Ramos (cell line): ENCODE results near the gene MACF1.
"Not testable (repeated sequence)": the region's sequence is repeated elsewhere in the genome, so short reads cannot be mapped to it uniquely, and the experiment has no call there.

Experiments
- in situ Hi-C: fragments of 300-500 bp; cut with MboI; formaldehyde crosslinking; loops from one replicate; pipeline ENCODE4 v1.14.3; 2022; ENCODE audit warnings: low sequenced_read_pairs; ENCODE audit not compliant: unreplicated experiment

The MACF1 gene

DNA sequence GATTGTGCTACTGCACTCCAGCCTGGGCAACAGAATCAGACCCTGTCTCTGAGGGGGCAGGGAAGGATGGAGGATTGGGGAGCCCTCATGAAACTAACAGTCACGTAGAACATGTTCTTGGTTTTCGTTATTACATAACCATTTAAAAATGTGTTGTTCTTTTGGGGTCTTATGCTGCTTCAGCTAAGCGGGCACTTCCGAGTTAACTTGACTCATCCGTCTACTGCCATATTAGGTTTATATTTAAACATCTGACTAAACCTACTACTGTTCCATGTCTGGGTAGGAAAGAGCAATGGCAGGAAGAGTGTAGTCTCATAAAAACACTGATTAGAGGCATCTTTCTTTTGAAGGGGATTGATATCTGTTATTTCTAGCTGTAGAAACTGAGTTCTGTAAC lies 227.4 kb downstream of the MACF1 start:
- in situ Hi-C loops: no loop called here

DNA sequence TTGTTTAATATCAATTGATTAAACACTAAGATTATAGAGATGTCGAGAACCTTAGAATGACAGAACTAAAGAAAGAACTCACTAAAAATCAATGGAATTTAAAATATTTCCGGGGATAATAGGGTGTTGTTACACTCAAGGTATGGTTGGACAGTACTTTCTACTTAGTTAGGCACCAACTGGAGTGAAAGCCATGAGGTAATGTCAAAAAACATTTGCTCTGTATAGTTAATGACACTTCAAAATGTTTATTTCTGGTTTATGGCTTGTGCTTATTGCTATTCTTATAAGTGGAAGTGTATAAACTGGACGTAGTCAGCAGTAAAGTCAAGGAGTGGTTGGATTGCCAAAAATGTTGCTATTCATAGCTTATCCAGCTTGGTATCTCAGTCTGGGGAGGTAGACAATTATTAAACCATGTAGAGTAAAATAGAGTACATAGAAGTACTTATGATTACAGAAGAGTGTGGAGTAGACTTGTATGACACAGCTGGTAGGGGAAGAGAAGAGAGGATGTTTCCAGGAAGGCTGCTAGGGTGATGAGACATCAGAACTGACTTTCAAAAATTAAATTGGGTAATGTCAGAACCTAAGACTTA lies 230.4 kb downstream of the MACF1 start:
- in situ Hi-C loops: no loop called here

DNA sequence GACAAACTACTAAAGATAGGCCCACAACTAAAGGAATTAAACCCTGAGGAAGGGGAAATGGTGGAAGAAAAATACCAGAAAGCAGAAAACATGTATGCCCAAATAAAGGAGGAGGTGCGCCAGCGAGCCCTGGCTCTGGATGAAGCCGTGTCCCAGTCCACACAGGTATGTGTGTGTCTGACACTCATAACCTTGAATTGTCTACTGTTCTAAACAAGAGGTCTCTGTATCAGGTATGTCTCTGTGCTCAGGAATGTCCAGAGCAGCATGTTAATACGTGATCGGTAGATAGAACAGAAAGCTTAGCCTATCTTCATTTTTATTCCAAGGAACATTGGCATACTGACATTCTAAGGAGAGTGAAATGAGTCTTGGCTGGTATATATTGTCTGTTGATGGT lies 231.1 kb downstream of the MACF1 start:
- in situ Hi-C loops: no loop called here

DNA sequence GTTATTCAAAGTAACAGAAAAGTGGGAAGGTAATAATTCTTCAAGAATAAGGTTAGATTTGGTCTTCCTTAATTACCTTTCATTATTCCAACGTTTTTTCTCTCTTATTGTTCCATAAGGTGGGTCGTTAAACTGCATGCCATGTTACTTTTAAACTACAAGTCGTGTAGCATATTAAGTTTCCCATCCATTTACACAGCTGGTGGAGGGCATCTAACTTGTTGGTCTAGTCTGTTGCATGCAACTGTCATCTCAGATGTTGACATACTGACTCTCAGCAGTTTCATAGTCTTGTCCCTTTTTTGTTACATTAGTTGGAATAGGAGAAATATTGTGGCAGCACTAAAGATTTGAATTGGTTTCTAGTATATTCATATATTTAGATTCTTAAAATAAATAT lies 232.3 kb downstream of the MACF1 start:
- in situ Hi-C loops: no loop called here

DNA sequence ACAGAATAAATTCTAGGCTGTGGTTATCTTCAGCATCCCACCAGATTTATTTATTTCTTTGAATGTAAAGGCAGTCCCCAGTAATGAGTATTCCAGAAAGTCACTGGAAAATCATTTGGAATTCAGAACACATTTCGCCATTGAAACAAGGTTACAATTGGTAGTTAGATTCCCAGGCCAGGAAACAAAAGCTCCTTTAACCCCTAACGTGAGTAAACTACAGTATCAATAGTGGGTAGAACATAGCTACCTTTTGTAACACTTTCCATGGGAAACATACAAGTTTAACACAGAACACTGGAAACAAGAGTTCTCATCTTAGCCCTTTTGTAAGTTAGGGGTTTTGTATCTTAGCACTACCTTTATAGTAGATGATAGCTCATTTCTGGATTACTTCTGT lies 233.5 kb downstream of the MACF1 start:
- in situ Hi-C loops: no loop called here

GRCh38 chr1:39440856-39441255 lies 236.4 kb downstream of the MACF1 start:
- in situ Hi-C loops: no loop called here

GRCh38 chr1:39441797-39442196 lies 237.3 kb downstream of the MACF1 start:
- in situ Hi-C loops: no loop called here

GRCh38 chr1:39445573-39445972 lies 241.1 kb downstream of the MACF1 start:
- in situ Hi-C loops: no loop called here

DNA sequence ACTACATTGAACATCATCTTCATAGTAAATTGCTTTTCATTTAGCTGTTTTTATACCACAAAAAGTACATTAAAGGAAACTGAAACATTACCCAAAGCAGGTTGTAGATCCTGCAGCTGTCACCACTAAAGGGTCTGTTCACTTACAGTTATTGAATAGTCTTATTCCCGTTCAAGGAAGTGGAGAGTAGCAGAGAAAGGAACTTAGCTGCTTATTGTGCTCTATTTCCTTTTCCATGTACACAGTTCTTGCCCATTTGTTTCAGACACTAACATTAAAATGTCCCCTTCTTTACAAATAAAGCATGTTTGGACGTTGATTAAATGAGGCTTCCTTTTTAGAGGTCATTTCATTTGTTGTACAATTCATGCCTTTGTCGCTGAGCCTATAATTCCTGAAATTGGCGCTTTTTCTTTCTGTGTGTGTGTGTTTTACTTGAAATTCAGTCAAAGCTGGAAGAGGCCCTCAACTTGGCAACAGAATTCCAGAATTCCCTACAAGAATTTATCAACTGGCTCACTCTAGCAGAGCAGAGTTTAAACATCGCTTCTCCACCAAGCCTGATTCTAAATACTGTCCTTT lies 242.6 kb downstream of the MACF1 start:
- in situ Hi-C loops: no loop called here

DNA sequence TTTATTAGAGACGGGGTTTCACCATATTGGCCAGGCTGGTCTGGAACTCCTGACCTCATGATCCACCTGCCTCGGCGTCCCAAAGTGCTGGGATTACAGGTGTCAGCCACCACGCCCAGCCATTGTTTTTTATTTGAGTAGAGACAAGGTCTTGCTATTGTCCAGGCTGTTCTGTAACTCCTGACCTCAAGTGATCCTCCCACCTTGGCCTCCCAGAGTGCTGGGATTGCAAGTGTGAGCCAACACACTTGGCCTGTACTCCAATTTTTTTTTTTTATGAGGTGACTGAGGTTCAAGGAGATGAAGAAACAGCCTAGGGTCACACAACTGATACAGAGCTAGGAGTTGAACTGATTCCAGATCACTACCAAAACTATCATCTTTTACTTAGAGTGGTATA lies 245.5 kb downstream of the MACF1 start:
- in situ Hi-C loops: not testable (repeated sequence)

DNA sequence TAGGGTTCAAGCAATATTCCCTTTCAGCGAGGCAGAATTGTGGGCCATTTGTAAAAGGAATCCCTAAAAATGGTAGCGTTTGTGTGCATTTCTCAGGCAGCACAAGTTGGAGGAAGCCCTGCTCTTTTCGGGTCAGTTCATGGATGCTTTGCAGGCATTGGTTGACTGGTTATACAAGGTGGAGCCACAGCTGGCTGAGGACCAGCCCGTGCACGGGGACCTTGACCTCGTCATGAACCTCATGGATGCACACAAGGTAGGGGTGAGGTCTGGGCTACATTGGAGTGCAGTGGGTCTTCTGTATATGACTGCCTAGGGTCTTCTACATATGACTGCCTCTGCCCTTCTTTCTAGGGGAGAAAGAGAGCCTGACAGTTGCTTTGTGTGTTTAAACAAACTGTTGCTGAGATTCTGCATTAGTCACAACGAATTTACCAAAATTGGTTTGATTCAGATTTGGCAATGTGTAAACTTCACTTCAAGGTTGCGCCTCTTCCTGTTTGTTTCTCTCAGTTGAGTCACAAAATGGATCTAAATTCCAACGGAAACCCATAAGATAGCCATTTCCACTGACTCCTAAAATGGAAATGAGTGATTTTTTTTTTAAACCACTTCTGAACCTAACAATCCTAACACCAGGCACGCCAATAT lies 246.6 kb downstream of the MACF1 start:
- in situ Hi-C loops: no loop called here

GRCh38 chr1:39452081-39452480 lies 247.6 kb downstream of the MACF1 start:
- in situ Hi-C loops: no loop called here

DNA sequence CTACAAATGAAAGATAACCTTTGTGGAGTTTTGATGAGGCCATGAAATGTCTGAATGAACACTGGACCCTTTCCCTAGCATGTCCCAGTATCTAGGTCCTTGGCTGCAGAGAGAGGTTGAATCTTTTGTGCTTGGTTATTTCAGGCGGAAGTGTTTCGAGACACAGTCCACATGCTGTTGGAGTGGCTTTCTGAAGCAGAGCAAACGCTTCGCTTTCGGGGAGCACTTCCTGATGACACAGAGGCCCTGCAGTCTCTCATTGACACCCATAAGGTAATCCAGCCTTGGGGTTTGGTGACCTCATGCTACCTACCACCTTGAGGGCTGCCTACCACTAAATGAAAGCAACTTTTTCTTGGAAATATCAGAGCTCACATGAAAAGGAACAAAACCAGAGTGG lies 248.0 kb downstream of the MACF1 start:
- in situ Hi-C loops: no loop called here

DNA sequence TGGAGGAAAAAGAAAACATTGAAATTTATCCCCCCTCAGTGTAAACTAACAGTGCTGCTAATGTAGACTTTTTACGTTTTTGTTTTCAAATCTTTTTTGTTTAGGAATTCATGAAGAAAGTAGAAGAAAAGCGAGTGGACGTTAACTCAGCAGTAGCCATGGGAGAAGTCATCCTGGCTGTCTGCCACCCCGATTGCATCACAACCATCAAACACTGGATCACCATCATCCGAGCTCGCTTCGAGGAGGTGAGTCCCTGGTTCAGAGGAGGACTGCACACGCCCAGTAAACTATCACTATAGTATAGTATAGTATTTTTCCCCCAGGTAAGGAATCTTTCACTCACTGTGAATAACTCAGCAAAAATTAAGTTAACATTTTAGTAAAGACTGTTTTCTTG lies 249.1 kb downstream of the MACF1 start:
- in situ Hi-C loops: no loop called here

DNA sequence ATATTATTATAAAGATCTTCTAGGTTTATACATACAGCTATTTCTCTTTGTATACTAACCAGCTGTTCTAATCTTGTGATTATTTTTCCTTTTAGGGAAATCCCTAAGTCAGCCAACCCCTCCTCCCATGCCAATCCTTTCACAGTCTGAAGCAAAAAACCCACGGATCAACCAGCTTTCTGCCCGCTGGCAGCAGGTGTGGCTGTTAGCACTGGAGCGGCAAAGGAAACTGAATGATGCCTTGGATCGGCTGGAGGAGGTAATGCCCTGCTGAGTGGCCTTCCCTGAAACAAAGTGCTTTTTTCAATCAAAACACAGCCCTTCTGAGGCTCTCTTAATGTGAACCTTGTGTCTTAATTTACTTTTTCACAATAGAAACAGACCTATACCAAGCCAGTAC lies 254.5 kb downstream of the MACF1 start:
- in situ Hi-C loops: no loop called here

DNA sequence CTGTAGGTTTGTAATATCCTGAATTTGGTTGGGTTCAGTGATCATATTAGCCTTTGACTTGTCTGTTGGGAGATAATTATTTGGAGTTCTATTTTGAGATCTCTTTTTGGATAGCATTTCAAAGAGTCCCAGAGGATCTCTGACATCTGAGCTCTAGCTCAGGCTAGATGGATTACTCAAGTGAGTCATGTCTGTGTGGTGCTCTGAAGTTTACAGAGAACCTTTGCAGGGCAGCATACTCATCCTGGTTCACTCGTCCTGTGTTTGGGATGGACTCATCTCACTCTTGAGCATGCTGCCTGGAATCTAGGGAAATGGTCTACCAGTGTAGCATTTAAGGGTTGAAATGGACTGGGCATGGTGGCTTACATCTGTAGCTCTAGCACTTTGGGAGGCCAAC lies 257.6 kb downstream of the MACF1 start:
- in situ Hi-C loops: no loop called here

GRCh38 chr1:39466413-39467107 lies 262.1 kb downstream of the MACF1 start:
- in situ Hi-C loops: no loop called here

DNA sequence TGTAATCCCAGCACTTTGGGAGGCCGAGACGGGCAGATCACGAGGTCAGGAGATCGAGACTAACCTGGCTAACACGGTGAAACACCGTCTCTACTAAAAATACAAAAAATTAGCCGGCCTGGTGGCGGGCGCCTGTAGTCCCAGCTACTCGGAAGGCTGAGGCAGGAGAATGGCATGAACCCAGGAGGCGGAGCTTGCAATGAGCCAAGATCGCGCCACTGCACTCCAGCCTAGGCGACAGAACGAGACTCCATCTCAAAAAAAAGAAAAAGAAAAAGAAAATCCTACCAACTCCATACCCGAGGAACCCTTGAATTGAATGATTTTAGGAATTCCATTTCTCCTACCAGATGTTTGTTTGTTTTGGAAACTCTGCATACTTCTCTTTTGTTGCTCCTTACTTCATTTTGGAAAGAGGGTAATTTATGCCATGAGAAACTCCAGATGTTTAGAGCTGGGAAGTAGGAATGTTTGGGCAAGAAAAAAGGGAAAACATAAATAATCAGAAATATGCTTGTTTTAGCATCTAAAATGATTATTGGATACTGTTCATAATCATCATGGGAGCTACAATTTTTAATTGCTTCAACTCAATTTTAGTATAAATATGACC lies 262.7 kb downstream of the MACF1 start:
- in situ Hi-C loops: not testable (repeated sequence)

DNA sequence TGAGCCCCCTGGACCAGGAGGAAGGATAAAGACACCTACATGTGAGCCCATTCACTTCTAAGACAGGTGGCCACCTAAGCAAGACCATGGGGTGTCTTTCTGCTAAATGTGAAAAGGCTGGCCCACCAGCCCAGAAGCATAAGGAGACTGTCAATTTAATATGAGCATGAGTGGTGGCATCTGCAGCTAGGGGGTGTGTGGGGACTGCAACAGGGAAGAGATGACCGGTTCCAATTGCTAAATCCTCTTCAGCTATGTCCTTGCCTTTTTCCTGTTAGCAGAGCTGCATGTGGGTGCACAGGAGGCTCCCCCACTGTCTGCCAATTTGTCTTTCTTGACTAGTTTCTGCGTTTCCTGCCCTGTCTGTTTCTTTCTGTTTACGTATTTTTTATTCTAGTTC lies 264.7 kb downstream of the MACF1 start:
- in situ Hi-C loops: no loop called here

DNA sequence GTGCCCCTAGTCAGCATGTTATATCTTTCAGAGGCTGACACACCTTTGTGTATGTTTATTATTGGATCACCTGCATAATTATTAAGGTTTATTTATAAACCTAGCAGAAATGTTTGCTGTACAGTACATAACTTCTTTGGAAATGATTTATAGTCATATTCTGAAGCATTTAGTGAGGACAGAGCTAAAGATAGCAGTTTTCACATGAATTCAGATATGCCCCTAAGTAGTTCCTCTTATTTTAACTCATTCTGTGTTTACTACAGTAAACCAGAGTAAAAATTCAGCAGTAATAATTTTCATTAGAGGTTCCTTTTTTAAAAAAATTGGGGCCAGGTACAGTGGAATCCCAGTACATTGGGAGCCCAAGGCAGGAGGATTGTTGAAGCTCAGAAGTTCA lies 265.5 kb downstream of the MACF1 start:
- in situ Hi-C loops: no loop called here

DNA sequence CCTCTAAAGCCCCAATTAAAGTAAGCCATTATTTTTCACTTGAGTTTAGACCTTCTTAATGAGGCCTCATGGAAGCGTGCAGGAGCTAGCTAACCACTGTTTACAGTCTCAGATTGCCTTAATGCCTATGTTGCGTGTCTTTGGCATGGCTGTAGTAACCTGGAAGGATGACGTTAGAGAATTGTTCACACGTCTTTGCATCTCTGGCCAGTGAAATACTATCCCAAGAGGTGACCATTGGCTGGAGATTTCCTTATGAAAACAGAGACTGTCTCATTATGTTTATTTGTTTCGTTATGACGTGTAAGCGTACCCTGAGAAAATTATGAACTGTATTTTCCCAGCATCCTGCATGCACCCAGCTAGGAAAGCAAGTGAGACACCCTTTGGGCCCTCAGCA lies 268.3 kb downstream of the MACF1 start:
- in situ Hi-C loops: no loop called here
